Heart left ventricle (tissue), 16 donors: ENCODE data around the gene PSRC1. TPM values are rescaled to one million over a fixed set of nuclear protein-coding genes. Genes with fewer than 3 reads are reported as not detected.

ENCODE experiments used
- ATAC-seq, 4 donors: fragments of 200-7000 bp; cut with Tn5 transposase; one replicate each; pipeline ENCODE4 v1.9.1; 2020 to 2022; ENCODE audit warnings: moderate library complexity in 4 of 4, mild to moderate bottlenecking in 3 of 4, moderate number of reproducible peaks in 1 of 4
- DNase-seq, 5 donors: peaks; one replicate each; pipeline ENCODE4 v3.0.0-alpha.2; 2020
- H3K27ac ChIP-seq, 12 donors: fragments of 200-600 bp; sonication (generic) in 4 of 12; one replicate each; pipeline versions ENCODE4 v1.5.0 to v1.8.0; 2016 to 2022; ENCODE audit warnings: mild to moderate bottlenecking in 2 of 12
- H3K27me3 ChIP-seq, 9 donors: fragments of 200-600 bp; sonication (generic) in 2 of 9; one replicate each; pipeline versions ENCODE4 v1.5.1 to v1.8.0; 2016 to 2022; ENCODE audit warnings: mild to moderate bottlenecking in 3 of 9
- H3K36me3 ChIP-seq, 9 donors: fragments of 200-600 bp; sonication (generic) in 2 of 9; one replicate each; pipeline versions ENCODE4 v1.5.0 to v1.8.0; 2018 to 2022; ENCODE audit warnings: mild to moderate bottlenecking in 2 of 9
- H3K4me1 ChIP-seq, 12 donors: fragments of 200-600 bp; sonication (generic) in 4 of 12; one replicate each; pipeline versions ENCODE4 v1.5.0 to v1.8.0; 2016 to 2022; ENCODE audit warnings: mild to moderate bottlenecking in 3 of 12
- H3K4me3 ChIP-seq, 12 donors: fragments of 200-600 bp; sonication (generic) in 4 of 12; one replicate each; pipeline versions ENCODE4 v1.5.0 to v1.8.0; 2017 to 2022; ENCODE audit warnings: mild to moderate bottlenecking in 9 of 12, moderate library complexity in 4 of 12
- H3K9me3 ChIP-seq, 12 donors: fragments of 200-600 bp; sonication (generic) in 4 of 12; one replicate each; pipeline versions ENCODE4 v1.5.0 to v1.8.0; 2016 to 2022; ENCODE audit warnings: mild to moderate bottlenecking in 1 of 12
- POLR2A ChIP-seq, 2 donors: fragments of 450-650 bp; IDR thresholded peaks; one replicate each; pipeline ENCODE4 v1.6.1; 2017; ENCODE audit warnings: antibody characterized with exemption in 2 of 2, mild to moderate bottlenecking in 2 of 2, moderate library complexity in 2 of 2
- WGBS, 4 donors: extraction: QIAGEN DNeasy Blood & Tissue Kit in 2 of 4; methylation state at CpG; one replicate each; pipeline versions ENCODE4 v1.1.5 to v1.1.7; 2013 to 2018; 5-methylcytosine and 5-hydroxymethylcytosine counted together
- intact Hi-C, 10 donors: fragments of 100-400 bp; cut with DNase I; formaldehyde crosslinking; loops; one replicate each; pipeline versions ENCODE4 v1.11.1 to v1.14.2; 2022
- polyA plus RNA-seq, 2 donors: library from polyadenylated mRNA; stranded (reverse); fragments of 200-250 nt; gene quantifications; one replicate each; pipeline ENCODE4 v1.2.3, GENCODE V29; 2013
- total RNA-seq, 9 donors: library from RNA; depleted of rRNA in 2 of 9; stranded (reverse); fragments of >200 nt in 2 of 9; fragmentation: NEBNext Ultra II Directional in 3 of 9; extraction: Animal tissue kit (Norgen Biotek cat#: 25700) in 3 of 9; gene quantifications; one replicate each; pipeline versions ENCODE4 v1.1.0 to v1.2.4, GENCODE V29; 2016 to 2023
- TF ChIP-seq, protein P1 (sequence below), 12 donors: fragments of 200-600 bp; sonication (generic) in 4 of 12; IDR thresholded peaks; one replicate each; pipeline versions ENCODE4 v1.5.0 to v1.8.0; 2018 to 2022; ENCODE audit warnings: antibody characterized with exemption in 12 of 12, mild to moderate bottlenecking in 5 of 12
- donor health status: ischemic (EF 13 %, LVEDD 7.1; RV severe dilation, severe dysfunction).
- donor health status: healthy with polysubstance abuse.
- donor health status: DM: no; HTN: yes; CAD: no.
- donor health status: DM: no; HTN: no; CAD: no.
- donor health status: ischemic (EF 25% LVEDD 6.9; RV normal size, moderate dysfunction).
- donor health status: ischemic (EF 25% LVEDD 5.7; RV mildly dilated, moderate dysfunction).
- donor health status: healthy.
- donor health status: DM: yes; HTN: yes; CAD: no.
- donor health status: ischemic (EF 35%, LVEDD 5.7; RV mildly dilated, moderate dysfunction).
- donor health status: nonischemic (EF 11% LVEDD 7.7; RV severe dilation, severe dysfunction).
- donor health status: DM: yes; HTN: yes; CAD: no.
- donor health status: PGD.
- donor health status: ischemic (EF 29% LVEDD 5.4; RV normal size, mild dysfunction).
- donor health status: nonischemic (EF 23%, LVEDD 6.1; RV moderate dilation, normal function).

PSRC1 gene
- total and polyA plus RNA-seq, 11 donors: 0.23 to 3.6 (median 0.85) TPM; not detected in 1

GRCh38 chr1:109319114-109319513, 36.2 kb upstream of the PSRC1 start:
- Histone ChIP-seq H3K36me3 (peaks cover 3 to 100% (median 95%) of the 10 kb centered on the region in 9 donors), H3K9me3 (no peaks in the 10 kb centered on the region), H3K4me1 (no peaks in the 10 kb centered on the region), H3K27ac (no peak overlapping the region), H3K4me3 (no peak overlapping the region), H3K27me3 (no peaks in the 10 kb centered on the region)
- ATAC-seq: no peak
- TF ChIP-seq POLR2A (IDR thresholded peaks at IDR 0.05): no peak
- TF ChIP-seq, protein P1, sequence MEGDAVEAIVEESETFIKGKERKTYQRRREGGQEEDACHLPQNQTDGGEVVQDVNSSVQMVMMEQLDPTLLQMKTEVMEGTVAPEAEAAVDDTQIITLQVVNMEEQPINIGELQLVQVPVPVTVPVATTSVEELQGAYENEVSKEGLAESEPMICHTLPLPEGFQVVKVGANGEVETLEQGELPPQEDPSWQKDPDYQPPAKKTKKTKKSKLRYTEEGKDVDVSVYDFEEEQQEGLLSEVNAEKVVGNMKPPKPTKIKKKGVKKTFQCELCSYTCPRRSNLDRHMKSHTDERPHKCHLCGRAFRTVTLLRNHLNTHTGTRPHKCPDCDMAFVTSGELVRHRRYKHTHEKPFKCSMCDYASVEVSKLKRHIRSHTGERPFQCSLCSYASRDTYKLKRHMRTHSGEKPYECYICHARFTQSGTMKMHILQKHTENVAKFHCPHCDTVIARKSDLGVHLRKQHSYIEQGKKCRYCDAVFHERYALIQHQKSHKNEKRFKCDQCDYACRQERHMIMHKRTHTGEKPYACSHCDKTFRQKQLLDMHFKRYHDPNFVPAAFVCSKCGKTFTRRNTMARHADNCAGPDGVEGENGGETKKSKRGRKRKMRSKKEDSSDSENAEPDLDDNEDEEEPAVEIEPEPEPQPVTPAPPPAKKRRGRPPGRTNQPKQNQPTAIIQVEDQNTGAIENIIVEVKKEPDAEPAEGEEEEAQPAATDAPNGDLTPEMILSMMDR (IDR thresholded peaks at IDR 0.05): no peak
- intact Hi-C loops: loop anchor here in 1 of 10 donors (5.0 kb wide), 1 partner anchor 43 kb away; no protein-coding TSS in a partner anchor
- DNase-seq: no peak
- whole genome bisulfite sequencing, 4 donors: 92 to 95% (median 93%) methylated on average over 3 of the region's 3 CpGs

GRCh38 chr1:109316506-109316905, 33.6 kb upstream of the PSRC1 start:
- 96 to 100% (median 98%) methylated on average over 1 of the region's 1 CpG for WGBS, 4 donors
- ATAC-seq: no peak
- intact Hi-C loops: loop anchor here in 1 of 10 donors (5.0 kb wide), 1 partner anchor 46 kb away; no protein-coding TSS in a partner anchor
- no peak overlapping the region for H3K4me3 ChIP-seq
- H3K36me3 ChIP-seq: peaks cover 3 to 100% (median 79%) of the 10 kb centered on the region in 9 donors
- no peak overlapping the region for H3K27ac ChIP-seq
- H3K4me1 ChIP-seq: peaks cover 0 to 6% (median 0%) of the 10 kb centered on the region in 12 donors
- H3K9me3 ChIP-seq: no peaks in the 10 kb centered on the region
- TF ChIP-seq POLR2A (IDR thresholded peaks at IDR 0.05): no peak
- TF ChIP-seq, protein P1 (IDR thresholded peaks at IDR 0.05): no peak
- H3K27me3 ChIP-seq: no peaks in the 10 kb centered on the region
- DNase-seq: no peak

DNA sequence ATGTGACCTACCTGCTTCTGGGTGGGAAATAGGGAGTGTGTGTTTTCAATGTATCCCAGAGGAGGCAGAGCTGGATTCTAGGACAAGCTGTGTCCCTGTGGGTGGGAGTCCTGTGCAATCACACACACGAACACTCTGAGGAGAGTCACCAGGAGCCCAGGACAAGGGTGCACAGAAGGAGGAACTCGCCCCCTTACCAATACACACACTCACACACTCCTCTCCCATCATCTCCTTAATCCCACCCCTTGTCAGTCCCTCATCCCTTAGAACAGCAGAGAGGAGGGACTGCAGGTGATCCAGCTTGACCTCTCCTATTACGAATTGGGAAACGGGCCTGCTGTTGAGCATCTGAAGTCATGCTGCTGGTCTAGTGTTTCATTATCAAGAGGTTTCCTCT, 32.3 kb upstream of the PSRC1 start:
- ATAC-seq (no peak), DNase-seq (no peak)
- H3K4me3 ChIP-seq: no peak overlapping the region
- WGBS, 4 donors: 92 to 99% (median 95%) methylated on average over 4 of the region's 4 CpGs
- H3K36me3 ChIP-seq: peaks cover 2 to 100% (median 71%) of the 10 kb centered on the region in 9 donors
- peaks cover 0 to 6% (median 0%) of the 10 kb centered on the region in 12 donors for H3K4me1 ChIP-seq
- H3K27ac ChIP-seq: no peak overlapping the region
- no peaks in the 10 kb centered on the region for H3K27me3 ChIP-seq
- no peaks in the 10 kb centered on the region for H3K9me3 ChIP-seq
- TF ChIP-seq, protein P1 (IDR thresholded peaks at IDR 0.05): no peak
- no peak for TF ChIP-seq POLR2A (IDR thresholded peaks at IDR 0.05)
- intact Hi-C loops: loop anchor here in 1 of 10 donors (5.0 kb wide), 1 partner anchor 47 kb away; no protein-coding TSS in a partner anchor

- ATAC-seq: no peak
- H3K27me3 ChIP-seq: no peaks in the 10 kb centered on the region
- no peak overlapping the region for H3K4me3 ChIP-seq
- H3K9me3 ChIP-seq: no peaks in the 10 kb centered on the region
- TF ChIP-seq, protein P1 (IDR thresholded peaks at IDR 0.05): no peak
- TF ChIP-seq POLR2A (IDR thresholded peaks at IDR 0.05): no peak
- H3K27ac ChIP-seq: no peak overlapping the region
- 95 to 100% (median 98%) methylated on average over 1 of the region's 1 CpG for WGBS, 4 donors
- H3K36me3 ChIP-seq: peaks cover 0 to 100% (median 66%) of the 10 kb centered on the region in 9 donors
- DNase-seq: no peak
- peaks cover 0 to 6% (median 0%) of the 10 kb centered on the region in 12 donors for H3K4me1 ChIP-seq
- intact Hi-C loops: loop anchor here in 1 of 10 donors (5.0 kb wide), 1 partner anchor 48 kb away; no protein-coding TSS in a partner anchor
These were observed 31.9 kb upstream of the PSRC1 start for GRCh38 chr1:109314795-109315194.
